T-helper 17 cell (primary cell): Measurements from ENCODE around the gene GPHN. TPM values are rescaled to one million over a fixed set of nuclear protein-coding genes. Genes with fewer than 3 reads are reported as not detected.
"Not testable (repeated sequence)": the region's sequence is repeated elsewhere in the genome, so short reads cannot be mapped to it uniquely, and the experiment has no call there.

ENCODE experiments used
- ATAC-seq: fragments of 150-1000 bp; cut with Tn5 transposase; 2 replicates; pipeline ENCODE4 v1.10.0; 2021; ENCODE audit warnings: mild to moderate bottlenecking, moderate library complexity
- DNase-seq, 3 donors: peaks; one replicate each; pipeline versions ENCODE4 v3.0.0 to v3.0.0-alpha.2; 2020 to 2021
- H3K9me3 ChIP-seq: one replicate; pipeline ENCODE4 v1.7.0; 2013; ENCODE audit warnings: low read length, mild to moderate bottlenecking; ENCODE audit not compliant: control insufficient read depth, poor library complexity, severe bottlenecking
- H3K27ac Mint-ChIP-seq: one replicate; pipeline ENCODE4 v1.8.0; 2022; ENCODE audit warnings: mild to moderate bottlenecking, moderate library complexity, mixed read lengths
- H3K27me3 Mint-ChIP-seq: one replicate; pipeline ENCODE4 v1.8.0; 2022; ENCODE audit warnings: mixed read lengths
- H3K36me3 Mint-ChIP-seq: one replicate; pipeline ENCODE4 v1.8.0; 2022; ENCODE audit warnings: low read depth, mixed read lengths
- H3K4me1 Mint-ChIP-seq: one replicate; pipeline ENCODE4 v1.8.0; 2022; ENCODE audit warnings: mild to moderate bottlenecking, mixed read lengths
- H3K4me3 Mint-ChIP-seq: one replicate; pipeline ENCODE4 v1.8.0; 2022; ENCODE audit warnings: mild to moderate bottlenecking, moderate library complexity, mixed read lengths
- total RNA-seq, 4 donors: library from RNA in 2 of 4; stranded (reverse) in 2 of 4; gene quantifications; one replicate each; pipeline ENCODE4 v1.2.3 and lab custom pipeline; 2022 to 2026

GPHN gene
- total RNA-seq, 2 donors from 2014 or later, result 23.1 to 24.4 TPM

DNA sequence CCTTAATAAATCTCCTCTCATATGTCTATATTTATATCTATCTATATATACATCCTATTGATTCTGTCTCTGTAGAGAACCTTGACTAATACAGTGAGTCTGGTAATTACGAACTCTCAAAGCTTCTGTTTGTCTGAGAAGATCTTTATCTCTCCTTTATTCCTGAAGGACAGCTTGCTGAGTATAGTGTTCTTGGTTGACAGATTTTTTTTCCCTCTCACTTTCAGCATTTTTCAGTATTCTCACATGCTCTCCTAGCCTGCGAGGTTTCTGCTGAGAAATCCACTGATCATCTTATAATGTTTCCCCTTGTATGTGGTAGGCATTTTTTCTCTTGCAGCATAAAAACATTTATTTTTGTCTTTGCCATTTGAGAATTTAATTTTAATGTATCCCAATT is 67.1 kb downstream of the GPHN start:
- Mint-ChIP-seq H3K36me3 (peaks cover under 1% of the 10 kb centered on the region), H3K27me3 (no peaks in the 10 kb centered on the region), H3K27ac (no peak overlapping the region), H3K4me1 (peaks cover 2% of the 10 kb centered on the region), H3K4me3 (no peak overlapping the region)
- peaks cover 15% of the 10 kb centered on the region for H3K9me3 ChIP-seq
- DNase-seq (no peak), ATAC-seq (no peak)

DNA sequence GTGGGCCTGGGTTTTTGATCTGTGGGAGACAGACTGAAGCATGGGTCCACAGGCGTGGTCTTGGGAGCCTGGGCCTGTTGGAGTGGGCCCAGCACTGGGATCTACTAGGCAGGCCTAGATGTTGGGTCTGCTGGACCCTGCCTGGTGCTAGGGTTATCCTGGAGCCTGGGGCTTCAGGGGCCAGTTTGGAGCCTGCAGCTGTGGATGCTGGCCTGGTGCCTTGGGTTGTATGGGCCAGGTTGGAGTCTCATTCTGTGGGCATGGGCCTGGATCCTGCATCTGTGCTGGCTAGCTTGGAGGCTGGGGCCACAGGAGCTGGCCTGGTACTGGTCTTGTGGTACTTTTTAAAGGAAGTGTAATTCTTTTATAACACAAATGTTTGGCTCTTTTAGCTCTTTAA is 68.0 kb downstream of the GPHN start:
- no peaks in the 10 kb centered on the region for H3K27me3 Mint-ChIP-seq
- ATAC-seq (no peak), DNase-seq (no peak)
- H3K36me3 Mint-ChIP-seq, result peaks cover 2% of the 10 kb centered on the region
- H3K27ac Mint-ChIP-seq, result no peak overlapping the region
- no peak overlapping the region for H3K4me3 Mint-ChIP-seq
- H3K4me1 Mint-ChIP-seq, result peaks cover 2% of the 10 kb centered on the region
- peaks cover 15% of the 10 kb centered on the region for H3K9me3 ChIP-seq

GRCh38 chr14:66587753-66588152 is 79.8 kb downstream of the GPHN start:
- not testable (repeated sequence) for H3K9me3 ChIP-seq, ATAC-seq, DNase-seq, H3K4me3 Mint-ChIP-seq, H3K4me1 Mint-ChIP-seq, H3K27me3 Mint-ChIP-seq, H3K36me3 Mint-ChIP-seq, H3K27ac Mint-ChIP-seq

GRCh38 chr14:66595394-66595793 is 87.4 kb downstream of the GPHN start:
- Mint-ChIP-seq H3K36me3 (peaks cover 2% of the 10 kb centered on the region), H3K4me3 (no peak overlapping the region), H3K4me1 (no peaks in the 10 kb centered on the region), H3K27ac (peak overlapping the region; percentile 16), H3K27me3 (no peaks in the 10 kb centered on the region)
- H3K9me3 ChIP-seq, result no peaks in the 10 kb centered on the region
- ATAC-seq (no peak), DNase-seq (no peak)

DNA sequence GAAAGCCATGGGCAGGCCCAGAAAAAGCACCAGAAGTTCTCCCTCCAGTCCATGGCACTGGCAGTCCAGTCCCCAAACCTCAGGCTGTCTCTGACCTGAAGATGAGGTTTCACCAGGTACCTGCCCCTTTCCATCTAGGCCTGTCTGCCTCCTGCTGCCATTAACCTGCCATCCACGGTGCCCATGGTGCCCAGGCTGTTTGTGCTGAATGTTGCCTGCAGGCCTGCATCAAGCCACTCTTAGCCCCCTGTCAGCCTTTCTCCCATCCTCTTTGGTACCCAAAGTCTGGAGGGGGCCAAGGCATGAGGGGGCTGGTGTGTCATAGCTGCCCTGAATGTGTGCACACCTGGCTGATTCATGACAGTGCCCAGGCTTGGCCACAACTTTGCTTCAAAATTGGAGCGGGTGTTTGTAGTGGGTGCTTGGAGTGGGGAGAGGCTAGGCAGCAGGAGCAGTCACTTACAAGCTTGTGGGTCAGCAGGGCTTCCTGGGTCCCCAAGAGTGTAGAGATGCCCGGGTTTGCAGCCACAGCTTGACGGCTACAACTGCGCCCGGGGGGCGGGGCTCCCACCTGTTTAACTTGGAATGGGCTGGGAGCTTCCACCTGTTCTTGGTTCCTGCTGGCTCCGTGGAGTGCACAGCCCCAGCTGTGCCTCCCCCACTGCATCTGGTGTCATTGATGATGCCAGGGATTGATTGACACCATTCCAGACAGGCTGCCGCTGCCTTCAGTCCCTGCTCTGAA is 88.5 kb downstream of the GPHN start:
- no peak for ATAC-seq
- Mint-ChIP-seq H3K27ac (no peak overlapping the region), H3K4me1 (no peaks in the 10 kb centered on the region), H3K36me3 (peaks cover 2% of the 10 kb centered on the region), H3K27me3 (no peaks in the 10 kb centered on the region), H3K4me3 (no peak overlapping the region)
- DNase-seq, result no peak
- no peaks in the 10 kb centered on the region for H3K9me3 ChIP-seq

- H3K27me3 Mint-ChIP-seq, result no peaks in the 10 kb centered on the region
Measured at GRCh38 chr14:66600416-66600815, 92.5 kb downstream of the GPHN start.

DNA sequence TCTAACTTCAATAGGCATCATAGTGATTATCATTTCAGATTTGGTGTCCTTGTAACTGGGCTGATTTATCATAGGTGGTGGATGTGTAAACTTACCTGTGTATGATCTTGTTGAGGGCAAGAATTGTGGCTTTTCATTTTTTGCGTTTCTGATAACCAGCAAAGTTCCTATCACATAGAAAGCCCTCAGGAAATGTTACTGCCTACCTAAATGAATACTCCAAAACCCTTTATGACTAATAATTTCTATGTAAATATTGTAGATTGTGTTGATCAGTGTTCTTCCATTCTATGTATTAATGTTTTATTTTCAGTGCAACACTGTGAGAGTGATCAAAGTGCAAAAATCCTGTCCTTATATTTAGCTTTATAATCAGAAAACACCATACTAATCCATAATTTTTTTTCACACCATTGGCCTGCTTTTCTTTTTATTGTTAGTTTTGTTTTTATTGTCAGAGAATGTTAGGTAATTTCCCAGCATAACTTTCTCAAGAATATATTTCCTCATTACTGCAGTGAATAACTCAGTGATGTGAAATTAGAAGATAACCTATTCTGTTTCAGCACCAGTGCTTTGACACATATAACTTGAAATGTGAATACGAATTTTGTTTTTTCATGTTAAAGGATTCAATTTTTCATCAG is 94.1 kb downstream of the GPHN start:
- H3K27ac Mint-ChIP-seq, result no peak overlapping the region
- H3K4me3 Mint-ChIP-seq, result no peak overlapping the region
- ATAC-seq, result no peak
- H3K4me1 Mint-ChIP-seq, result no peaks in the 10 kb centered on the region
- no peaks in the 10 kb centered on the region for H3K36me3 Mint-ChIP-seq
- H3K9me3 ChIP-seq, result no peaks in the 10 kb centered on the region
- DNase-seq, result no peak
- H3K27me3 Mint-ChIP-seq, result no peaks in the 10 kb centered on the region

More at GRCh38 chr14:66600416-66600815, 92.5 kb downstream of the GPHN start:
- no peaks in the 10 kb centered on the region for H3K9me3 ChIP-seq
- Mint-ChIP-seq H3K4me1 (no peaks in the 10 kb centered on the region), H3K27ac (no peak overlapping the region), H3K4me3 (no peak overlapping the region), H3K36me3 (no peaks in the 10 kb centered on the region)
- no peak for DNase-seq
- no peak for ATAC-seq

DNA sequence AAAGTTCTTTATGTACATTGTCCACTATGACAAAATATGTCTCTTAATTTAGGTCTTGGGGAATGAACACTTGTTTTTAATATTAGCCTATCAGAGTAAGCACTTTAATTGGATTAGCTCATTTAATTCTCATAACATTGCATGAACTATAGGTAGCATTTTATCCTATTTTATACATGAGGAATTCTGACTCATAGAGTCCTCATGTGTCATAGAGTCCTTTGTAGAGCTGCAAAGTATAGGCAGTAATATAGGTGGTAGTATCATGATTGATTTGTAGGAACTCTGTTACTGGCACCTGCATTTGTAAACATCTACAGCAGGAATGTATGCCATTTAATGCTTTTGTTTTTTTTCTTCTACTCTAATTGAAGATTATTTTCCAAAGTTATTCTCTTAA is 96.0 kb downstream of the GPHN start:
- DNase-seq, result no peak
- no peak for ATAC-seq
- no peaks in the 10 kb centered on the region for H3K36me3 Mint-ChIP-seq

DNA sequence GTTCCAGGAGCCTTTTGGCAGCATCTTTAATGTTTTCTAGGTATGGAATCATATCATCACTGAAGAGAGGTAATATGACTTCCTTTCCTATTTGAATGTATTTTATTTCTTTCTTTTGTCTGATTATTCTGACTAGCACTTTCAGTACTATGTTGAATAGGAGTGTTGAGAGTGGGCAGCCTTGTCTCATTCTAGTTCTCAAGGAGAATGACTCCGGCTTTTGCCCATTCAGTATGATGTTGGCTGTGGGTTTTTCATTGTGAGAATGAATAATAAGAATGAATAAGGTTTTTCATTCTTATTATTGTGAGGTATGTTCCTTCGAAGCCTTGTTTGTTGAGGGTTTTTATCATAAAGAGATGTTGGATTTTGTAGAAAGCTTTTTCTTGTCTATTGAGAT is 98.9 kb downstream of the GPHN start:
- no peaks in the 10 kb centered on the region for H3K36me3 Mint-ChIP-seq
- no peaks in the 10 kb centered on the region for H3K4me1 Mint-ChIP-seq
- no peak for ATAC-seq
- peaks cover 7% of the 10 kb centered on the region for H3K9me3 ChIP-seq
- no peak for DNase-seq
- no peak overlapping the region for H3K27ac Mint-ChIP-seq
- H3K4me3 Mint-ChIP-seq, result no peak overlapping the region
- no peaks in the 10 kb centered on the region for H3K27me3 Mint-ChIP-seq

More for the DNA sequence above, 96.0 kb downstream of the GPHN start:
- H3K9me3 ChIP-seq, result peaks cover 1% of the 10 kb centered on the region
- Mint-ChIP-seq H3K4me3 (no peak overlapping the region), H3K27me3 (no peaks in the 10 kb centered on the region), H3K4me1 (no peaks in the 10 kb centered on the region), H3K27ac (no peak overlapping the region)

DNA sequence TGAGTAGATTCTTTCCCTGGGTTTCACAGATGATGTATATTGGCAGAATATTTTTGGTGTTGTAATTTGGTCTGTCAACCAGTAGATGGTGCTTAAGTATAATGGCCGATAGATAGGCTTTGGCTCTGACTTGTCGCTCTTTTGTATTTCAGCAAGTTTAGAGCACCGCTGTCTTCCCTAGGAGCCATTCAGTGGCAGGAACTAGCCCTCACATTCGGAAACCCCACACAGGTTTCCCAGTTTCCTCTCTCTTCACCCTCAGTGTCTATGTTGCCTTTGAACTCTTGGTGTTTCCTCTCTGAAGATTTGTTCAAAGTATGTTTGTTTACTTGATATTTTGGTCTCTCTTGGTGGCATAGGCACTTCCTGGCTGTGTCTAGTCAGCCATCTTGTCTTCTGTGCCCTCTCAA is 102.2 kb downstream of the GPHN start:
- DNase-seq, result no peak
- no peaks in the 10 kb centered on the region for H3K27me3 Mint-ChIP-seq
- H3K9me3 ChIP-seq, result peaks cover 7% of the 10 kb centered on the region
- no peak overlapping the region for H3K27ac Mint-ChIP-seq
- peaks cover 3% of the 10 kb centered on the region for H3K36me3 Mint-ChIP-seq
- H3K4me1 Mint-ChIP-seq, result no peaks in the 10 kb centered on the region
- peak; percentile 32 for ATAC-seq
- no peak overlapping the region for H3K4me3 Mint-ChIP-seq

DNA sequence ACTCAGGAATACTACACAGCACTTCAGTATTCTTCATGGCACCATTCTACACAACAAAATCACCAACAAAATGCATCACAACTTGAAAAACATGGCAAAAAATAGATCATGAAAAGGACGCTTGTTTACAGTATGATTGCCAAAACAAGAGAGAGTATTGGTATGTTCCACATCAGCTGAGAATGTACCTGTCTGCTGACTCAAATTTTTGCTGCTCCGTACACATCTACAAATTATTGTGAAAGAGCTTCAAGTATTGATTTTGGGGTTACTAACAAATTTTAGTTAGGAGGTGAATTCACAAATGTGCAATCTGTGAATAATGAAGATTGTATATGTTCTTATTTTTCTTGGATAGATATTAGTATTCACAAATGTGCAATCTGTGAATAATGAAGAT is 105.4 kb downstream of the GPHN start:
- Mint-ChIP-seq H3K4me1 (no peaks in the 10 kb centered on the region), H3K4me3 (no peak overlapping the region), H3K27me3 (no peaks in the 10 kb centered on the region), H3K27ac (no peak overlapping the region), H3K36me3 (peaks cover 3% of the 10 kb centered on the region)
- DNase-seq (no peak), ATAC-seq (no peak)
- H3K9me3 ChIP-seq, result peaks cover 7% of the 10 kb centered on the region

DNA sequence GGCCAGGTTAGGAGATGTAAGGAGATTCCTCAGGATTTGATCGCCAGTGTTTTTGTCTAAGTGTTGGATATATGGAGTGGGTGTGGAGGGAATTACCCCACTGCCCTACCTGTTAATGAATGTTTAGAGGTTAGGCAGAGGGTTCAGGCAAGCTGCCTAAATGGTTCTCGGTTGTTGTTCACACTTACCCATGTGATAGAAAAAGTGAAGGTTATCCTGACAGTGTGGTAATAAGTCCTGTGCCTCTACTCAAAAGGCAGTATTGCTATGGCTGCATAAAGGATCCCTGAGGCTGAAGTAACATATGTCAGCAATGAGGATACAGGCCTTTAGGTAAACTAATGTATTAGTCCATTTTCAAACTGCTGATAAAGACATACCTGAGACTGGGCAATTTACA is 112.0 kb downstream of the GPHN start:
- ATAC-seq, result no peak

DNA sequence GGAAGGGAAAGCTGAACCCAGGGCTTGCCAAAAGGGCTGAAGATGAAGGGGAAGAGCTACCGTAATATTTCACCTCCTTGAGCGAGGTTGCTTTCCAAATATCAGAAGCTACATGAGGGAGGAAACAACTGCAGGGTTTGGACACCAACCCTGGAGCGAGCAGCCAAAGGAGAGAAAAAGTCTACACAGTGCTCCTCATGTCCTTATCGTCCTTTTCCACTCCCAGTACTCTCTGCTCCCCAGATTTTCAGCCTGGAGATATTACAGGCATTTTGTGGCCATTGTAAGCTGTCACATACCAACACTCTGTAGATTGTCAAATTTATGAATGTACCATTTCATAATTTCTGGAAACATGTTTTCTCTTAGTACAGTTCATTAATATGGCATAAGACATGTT is 115.9 kb downstream of the GPHN start:
- ATAC-seq, result no peak

More for the DNA sequence above, 112.0 kb downstream of the GPHN start:
- no peaks in the 10 kb centered on the region for H3K27me3 Mint-ChIP-seq
- no peaks in the 10 kb centered on the region for H3K36me3 Mint-ChIP-seq
- no peaks in the 10 kb centered on the region for H3K9me3 ChIP-seq
- DNase-seq, result no peak
- no peak overlapping the region for H3K4me3 Mint-ChIP-seq
- peaks cover 5% of the 10 kb centered on the region for H3K4me1 Mint-ChIP-seq
- H3K27ac Mint-ChIP-seq, result no peak overlapping the region

More for the DNA sequence above, 115.9 kb downstream of the GPHN start:
- DNase-seq, result no peak
- Mint-ChIP-seq H3K27me3 (no peaks in the 10 kb centered on the region), H3K36me3 (no peaks in the 10 kb centered on the region), H3K4me1 (peaks cover 6% of the 10 kb centered on the region), H3K27ac (no peak overlapping the region), H3K4me3 (no peak overlapping the region)
- H3K9me3 ChIP-seq, result no peaks in the 10 kb centered on the region
